ENCODE measurements around the gene BMI1. TPM values are rescaled to one million over a fixed set of nuclear protein-coding genes. Genes with fewer than 3 reads are reported as not detected.

BMI1 gene
- total RNA-seq, 1 experiment from 2014 or later, result 73.9 TPM

DNA sequence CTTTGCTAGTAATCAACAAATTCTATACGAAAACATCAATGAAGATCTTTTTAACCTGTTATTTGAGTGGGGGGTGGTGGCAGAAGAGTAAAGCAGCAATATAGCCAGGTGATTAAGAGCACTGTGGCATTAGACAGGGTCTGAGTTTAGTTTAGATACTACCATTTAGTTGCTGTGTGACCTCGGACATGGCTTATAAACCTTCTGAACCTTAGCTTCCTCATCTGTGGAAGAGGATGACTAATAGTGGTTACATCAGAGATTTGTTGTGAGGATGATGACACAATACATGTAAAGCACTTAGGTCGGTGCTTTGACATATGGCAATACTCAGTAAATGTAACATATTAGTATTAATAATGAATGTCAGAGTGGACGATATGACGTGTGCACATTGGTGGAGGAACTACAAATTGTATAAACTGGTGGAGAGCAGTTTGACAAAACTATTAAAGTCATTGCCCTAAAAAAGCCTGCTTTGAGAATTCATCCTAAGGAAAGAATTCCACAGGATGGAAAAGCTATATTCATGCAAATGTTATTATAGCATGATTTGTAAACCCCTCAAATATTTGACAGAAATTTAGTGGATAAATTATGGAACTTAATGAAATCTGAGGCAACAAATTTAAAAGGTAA lies 48.7 kb downstream of the BMI1 start:
- Histone ChIP-seq H3K27ac (no peak overlapping the region), H3K4me1 (replicated peaks) (no peaks in the 10 kb centered on the region), H3K36me3 (no peaks in the 10 kb centered on the region), H3K9me3 (replicated peaks) (no peaks in the 10 kb centered on the region), H3K4me3 (no peak overlapping the region), H3K27me3 (replicated peaks) (peaks cover 2% of the 10 kb centered on the region; the same call in 1 of the 2 replicates)
- no peak for DNase-seq (ENCODE audit: low read depth in 1 of 2, low spot score in 2 of 2)

DNA sequence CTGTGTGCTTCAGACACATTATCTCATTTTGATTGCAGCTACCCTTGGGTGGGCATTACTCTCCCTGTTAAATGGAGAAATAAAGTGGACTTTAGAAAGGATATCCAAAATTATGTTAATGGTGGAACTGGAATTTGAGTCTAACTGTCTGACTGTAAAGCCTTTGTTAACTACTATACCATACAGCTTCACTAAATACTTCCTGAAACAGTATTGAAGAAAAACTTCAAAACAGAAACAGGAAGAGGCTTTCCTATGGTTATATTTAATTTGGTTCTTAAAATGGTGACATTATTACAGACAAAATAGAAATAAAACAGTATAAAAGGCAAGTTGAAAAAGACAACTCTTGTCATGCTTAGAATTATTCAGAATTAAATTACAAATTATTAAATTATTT lies 49.4 kb downstream of the BMI1 start:
- Histone ChIP-seq H3K4me1 (replicated peaks) (no peaks in the 10 kb centered on the region), H3K9me3 (replicated peaks) (no peaks in the 10 kb centered on the region), H3K27me3 (replicated peaks) (no peaks in the 10 kb centered on the region), H3K27ac (no peak overlapping the region), H3K4me3 (no peak overlapping the region), H3K36me3 (no peaks in the 10 kb centered on the region)
- DNase-seq (ENCODE audit: low read depth in 1 of 2, low spot score in 2 of 2), result no peak

DNA sequence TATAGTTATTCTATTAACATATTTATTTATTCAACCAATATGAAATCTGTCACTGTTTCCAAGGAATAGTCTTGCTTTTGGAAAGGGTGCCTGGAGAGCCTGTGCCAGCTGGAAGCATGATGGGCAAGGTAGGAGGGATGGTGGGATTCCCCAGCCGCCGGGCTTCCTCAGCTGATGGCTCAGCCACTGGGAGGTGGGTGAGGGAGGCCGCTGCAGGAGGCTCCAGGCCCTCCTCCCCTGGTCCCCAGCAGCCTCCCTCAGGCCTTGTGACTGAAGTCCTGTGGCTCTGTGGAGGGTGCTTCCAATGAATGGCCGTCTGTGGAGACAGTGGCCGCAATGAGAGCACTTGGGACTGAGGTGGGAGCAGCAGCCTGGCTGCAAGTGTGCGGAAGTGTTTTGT lies 51.4 kb downstream of the BMI1 start:
- H3K27ac ChIP-seq, result no peak overlapping the region
- H3K4me3 ChIP-seq, result no peak overlapping the region
- no peaks in the 10 kb centered on the region for H3K36me3 ChIP-seq

DNA sequence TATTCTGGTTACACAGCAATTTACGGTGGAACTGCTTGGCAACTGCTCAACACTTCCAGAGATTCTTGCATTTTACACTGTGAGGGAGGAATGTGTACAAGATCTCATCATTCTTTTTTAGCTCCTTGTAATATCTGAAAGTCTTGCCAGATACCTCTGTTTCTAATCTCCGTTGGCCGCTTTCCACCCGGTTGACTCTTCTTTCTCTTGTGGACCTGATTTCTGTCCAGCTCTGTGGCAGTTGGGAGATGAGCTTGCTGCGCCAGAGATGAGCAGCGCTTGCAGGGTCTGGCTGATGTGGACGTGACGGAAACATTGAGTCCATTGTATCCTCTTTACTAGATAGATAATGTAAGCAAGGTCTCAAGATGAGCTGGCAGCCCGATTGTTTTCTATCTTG lies 52.0 kb downstream of the BMI1 start:
- H3K9me3 ChIP-seq (replicated peaks), result no peaks in the 10 kb centered on the region
- DNase-seq (ENCODE audit: low read depth in 1 of 2, low spot score in 2 of 2), result no peak
- no peaks in the 10 kb centered on the region for H3K27me3 ChIP-seq (replicated peaks)
- H3K36me3 ChIP-seq, result no peaks in the 10 kb centered on the region
- no peak overlapping the region for H3K4me3 ChIP-seq
- no peaks in the 10 kb centered on the region for H3K4me1 ChIP-seq (replicated peaks)
- no peak overlapping the region for H3K27ac ChIP-seq

More for the DNA sequence above, 51.4 kb downstream of the BMI1 start:
- Histone ChIP-seq H3K4me1 (replicated peaks) (no peaks in the 10 kb centered on the region), H3K27me3 (replicated peaks) (no peaks in the 10 kb centered on the region), H3K9me3 (replicated peaks) (no peaks in the 10 kb centered on the region)
- no peak for DNase-seq (ENCODE audit: low read depth in 1 of 2, low spot score in 2 of 2)

DNA sequence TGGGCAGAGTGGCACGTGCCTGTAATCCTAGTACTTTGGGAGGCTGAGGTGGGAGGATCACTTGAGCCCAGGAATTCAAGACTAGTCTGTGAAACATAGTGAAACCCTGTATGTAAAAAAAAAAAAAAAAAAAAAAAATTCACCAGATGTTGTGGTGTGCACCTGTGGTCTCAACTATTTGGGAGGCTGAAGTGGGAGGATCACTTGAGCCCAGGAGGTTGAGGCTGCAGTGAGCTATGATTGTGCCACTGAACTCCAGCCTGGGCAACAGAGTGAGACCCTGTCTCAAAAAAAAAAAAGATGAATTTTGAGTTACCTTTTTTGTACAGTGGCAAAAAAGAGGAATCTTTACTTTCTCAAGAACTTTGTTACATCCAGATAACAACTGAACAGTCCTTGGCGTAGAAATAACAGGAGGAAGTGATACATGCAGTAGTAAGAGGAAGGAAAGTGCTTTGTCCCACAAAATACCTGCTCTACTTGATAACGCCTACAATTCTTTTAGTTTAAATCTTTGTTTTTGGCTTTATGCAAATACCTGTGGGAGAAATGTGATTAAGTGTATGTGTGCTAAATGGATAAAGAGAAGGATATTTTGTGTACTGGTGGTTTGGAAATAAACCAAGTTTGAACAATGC lies 53.7 kb downstream of the BMI1 start:
- Histone ChIP-seq H3K9me3 (replicated peaks) (no peaks in the 10 kb centered on the region), H3K27me3 (replicated peaks) (no peaks in the 10 kb centered on the region), H3K4me3 (no peak overlapping the region), H3K27ac (no peak overlapping the region), H3K4me1 (replicated peaks) (no peaks in the 10 kb centered on the region), H3K36me3 (no peaks in the 10 kb centered on the region)
- no peak for DNase-seq (ENCODE audit: low read depth in 1 of 2, low spot score in 2 of 2)

DNA sequence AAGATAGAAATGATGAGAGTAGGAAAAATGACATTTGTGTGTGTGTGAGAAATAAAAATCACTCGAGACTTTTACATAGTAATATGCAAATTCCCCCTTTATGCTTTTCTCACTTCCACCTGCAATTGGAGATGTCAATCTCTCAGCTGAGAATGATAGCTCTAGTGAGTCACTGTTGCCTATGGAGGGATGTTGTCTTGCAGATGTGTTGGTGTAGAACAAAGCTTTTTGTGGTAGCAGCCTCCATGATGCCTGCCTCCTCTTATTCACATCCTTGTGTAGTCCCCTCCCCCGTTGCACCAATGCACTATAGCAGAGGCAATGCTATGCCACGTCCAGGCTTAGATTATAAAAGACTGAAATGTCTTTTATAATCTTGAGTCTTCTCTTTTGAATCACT lies 58.2 kb downstream of the BMI1 start:
- no peaks in the 10 kb centered on the region for H3K27me3 ChIP-seq (replicated peaks)
- H3K4me1 ChIP-seq (replicated peaks), result no peaks in the 10 kb centered on the region
- H3K9me3 ChIP-seq (replicated peaks), result no peaks in the 10 kb centered on the region
- DNase-seq (ENCODE audit: low read depth in 1 of 2, low spot score in 2 of 2), result no peak
- H3K4me3 ChIP-seq, result no peak overlapping the region
- H3K27ac ChIP-seq, result no peak overlapping the region
- no peaks in the 10 kb centered on the region for H3K36me3 ChIP-seq

Other genes starting within 250 kb of the BMI1 start
- gene EBLN1, start 103.1 kb upstream of the BMI1 start, total RNA-seq (2014; rRNA removed; shearing (Covaris generic)), result not detected in 2 replicates
- 37.5 and 119 TPM in 2 replicates for gene COMMD3, start 4.7 kb upstream of the BMI1 start, total RNA-seq (2014; rRNA removed; shearing (Covaris generic))
- gene SPAG6, start 24.4 kb downstream of the BMI1 start, total RNA-seq (2014; rRNA removed; shearing (Covaris generic)), result not detected in 2 replicates